ENCODE data around the gene PGLYRP4. TPM values are rescaled to one million over a fixed set of nuclear protein-coding genes. Genes with fewer than 3 reads are reported as not detected.

The PGLYRP4 gene
- total RNA-seq, 2 donors from 2014 or later: not detected

GRCh38 chr1:153356392-153357075 is 7.9 kb upstream of the PGLYRP4 start:
- Mint-ChIP-seq H3K27me3 (ENCODE audit: insufficient read depth) (no peaks in the 10 kb centered on the region), H3K27ac (no peak overlapping the region), H3K9me3 (no peaks in the 10 kb centered on the region), H3K36me3 (ENCODE audit: low read depth) (no peaks in the 10 kb centered on the region), H3K4me1 (no peaks in the 10 kb centered on the region), H3K4me3 (no peak overlapping the region)
- no peaks in the 10 kb centered on the region for H3K4me1 ChIP-seq (ENCODE audit: control insufficient read depth, insufficient read depth, low read length)
- TF ChIP-seq, protein P1, sequence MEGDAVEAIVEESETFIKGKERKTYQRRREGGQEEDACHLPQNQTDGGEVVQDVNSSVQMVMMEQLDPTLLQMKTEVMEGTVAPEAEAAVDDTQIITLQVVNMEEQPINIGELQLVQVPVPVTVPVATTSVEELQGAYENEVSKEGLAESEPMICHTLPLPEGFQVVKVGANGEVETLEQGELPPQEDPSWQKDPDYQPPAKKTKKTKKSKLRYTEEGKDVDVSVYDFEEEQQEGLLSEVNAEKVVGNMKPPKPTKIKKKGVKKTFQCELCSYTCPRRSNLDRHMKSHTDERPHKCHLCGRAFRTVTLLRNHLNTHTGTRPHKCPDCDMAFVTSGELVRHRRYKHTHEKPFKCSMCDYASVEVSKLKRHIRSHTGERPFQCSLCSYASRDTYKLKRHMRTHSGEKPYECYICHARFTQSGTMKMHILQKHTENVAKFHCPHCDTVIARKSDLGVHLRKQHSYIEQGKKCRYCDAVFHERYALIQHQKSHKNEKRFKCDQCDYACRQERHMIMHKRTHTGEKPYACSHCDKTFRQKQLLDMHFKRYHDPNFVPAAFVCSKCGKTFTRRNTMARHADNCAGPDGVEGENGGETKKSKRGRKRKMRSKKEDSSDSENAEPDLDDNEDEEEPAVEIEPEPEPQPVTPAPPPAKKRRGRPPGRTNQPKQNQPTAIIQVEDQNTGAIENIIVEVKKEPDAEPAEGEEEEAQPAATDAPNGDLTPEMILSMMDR (conservative IDR thresholded peaks at IDR 0.05): no peak
- no peaks in the 10 kb centered on the region for H3K36me3 ChIP-seq (ENCODE audit: control insufficient read depth, insufficient read depth, low read length)
- peak; percentile 28 for DNase-seq
- no peak overlapping the region for H3K4me3 ChIP-seq (ENCODE audit: low read length)
- no peak overlapping the region for H3K27ac ChIP-seq (ENCODE audit: low read depth, low read length)
- 90 to 92% methylated on average over 8 of the region's 8 CpGs for whole genome bisulfite sequencing, 2 experiments (ENCODE audit: insufficient coverage in 1 of 2, insufficient read length in 1 of 2)
- no peak overlapping the region for H3K9ac ChIP-seq (ENCODE audit: extremely low read depth, low read length, poor library complexity, severe bottlenecking)
- H3K27me3 ChIP-seq (ENCODE audit: control insufficient read depth, insufficient read depth, low read length, poor library complexity, severe bottlenecking): no peaks in the 10 kb centered on the region
- no peaks in the 10 kb centered on the region for H3K9me3 ChIP-seq (ENCODE audit: control insufficient read depth, low read length)

GRCh38 chr1:153355445-153356071 is 6.9 kb upstream of the PGLYRP4 start:
- Histone ChIP-seq H3K9ac (ENCODE audit: extremely low read depth, low read length, poor library complexity, severe bottlenecking) (no peak overlapping the region), H3K4me3 (ENCODE audit: low read length) (no peak overlapping the region), H3K27me3 (ENCODE audit: control insufficient read depth, insufficient read depth, low read length, poor library complexity, severe bottlenecking) (no peaks in the 10 kb centered on the region), H3K9me3 (ENCODE audit: control insufficient read depth, low read length) (no peaks in the 10 kb centered on the region), H3K27ac (ENCODE audit: low read depth, low read length) (no peak overlapping the region), H3K4me1 (ENCODE audit: control insufficient read depth, insufficient read depth, low read length) (no peaks in the 10 kb centered on the region), H3K36me3 (ENCODE audit: control insufficient read depth, insufficient read depth, low read length) (no peaks in the 10 kb centered on the region)
- 48 to 52% methylated on average over 7 to 10 of the region's 10 CpGs for WGBS, 2 experiments (ENCODE audit: insufficient coverage in 1 of 2, insufficient read length in 1 of 2)
- peak; percentile 89 for DNase-seq
- TF ChIP-seq, protein P1 (conservative IDR thresholded peaks at IDR 0.05): peak; percentile 77
- Mint-ChIP-seq H3K9me3 (no peaks in the 10 kb centered on the region), H3K4me1 (peaks cover 6% of the 10 kb centered on the region), H3K36me3 (ENCODE audit: low read depth) (no peaks in the 10 kb centered on the region), H3K4me3 (no peak overlapping the region), H3K27ac (no peak overlapping the region), H3K27me3 (ENCODE audit: insufficient read depth) (no peaks in the 10 kb centered on the region)

GRCh38 chr1:153354515-153355193 is 6.0 kb upstream of the PGLYRP4 start:
- peaks cover 13% of the 10 kb centered on the region for H3K4me1 Mint-ChIP-seq
- Histone ChIP-seq H3K4me3 (ENCODE audit: low read length) (no peak overlapping the region), H3K9me3 (ENCODE audit: control insufficient read depth, low read length) (no peaks in the 10 kb centered on the region), H3K27me3 (ENCODE audit: control insufficient read depth, insufficient read depth, low read length, poor library complexity, severe bottlenecking) (no peaks in the 10 kb centered on the region), H3K27ac (ENCODE audit: low read depth, low read length) (no peak overlapping the region), H3K9ac (ENCODE audit: extremely low read depth, low read length, poor library complexity, severe bottlenecking) (no peak overlapping the region), H3K36me3 (ENCODE audit: control insufficient read depth, insufficient read depth, low read length) (no peaks in the 10 kb centered on the region), H3K4me1 (ENCODE audit: control insufficient read depth, insufficient read depth, low read length) (no peaks in the 10 kb centered on the region)
- 83 to 89% methylated on average over 1 to 8 of the region's 8 CpGs for WGBS, 2 experiments (ENCODE audit: insufficient coverage in 1 of 2, insufficient read length in 1 of 2)
- no peaks in the 10 kb centered on the region for H3K9me3 Mint-ChIP-seq
- no peaks in the 10 kb centered on the region for H3K36me3 Mint-ChIP-seq (ENCODE audit: low read depth)
- H3K27me3 Mint-ChIP-seq (ENCODE audit: insufficient read depth): peaks cover 7% of the 10 kb centered on the region
- TF ChIP-seq, protein P1 (conservative IDR thresholded peaks at IDR 0.05): peak; percentile 31
- no peak overlapping the region for H3K27ac Mint-ChIP-seq
- peak; percentile 49 for DNase-seq
- no peak overlapping the region for H3K4me3 Mint-ChIP-seq

Measured in endodermal cell (in vitro differentiated cells).